SK-N-SH (cell line): Measurements from ENCODE around the gene DICER1. TPM values are rescaled to one million over a fixed set of nuclear protein-coding genes. Genes with fewer than 3 reads are reported as not detected.

ENCODE experiments used
- CTCF ChIA-PET: fragments of 300-600, 350-600 bp; formaldehyde crosslinking; extraction: SDS; loops from one replicate; lab custom pipeline; 2021; lab: Yijun Ruan, JAX
- POLR2A ChIA-PET: fragments of 350-600 bp; sonication (Branson Sonifier 250); formaldehyde crosslinking; extraction: SDS; loops from one replicate; lab custom pipeline; 2020; ENCODE audit warnings: antibody characterized with exemption, inconsistent platforms; lab: Yijun Ruan, JAX
- DNase-seq: peaks from one replicate; pipeline ENCODE4 v3.0.0; 2012
- H2AFZ ChIP-seq: fragments of 200-600 bp; sonication (generic); 2 replicates; pipeline ENCODE4 v1.8.1; 2016; ENCODE audit warnings: antibody characterized with exemption, mild to moderate bottlenecking, low read depth
- H3F3A ChIP-seq: fragments of 200-600 bp; sonication (generic); replicated peaks from 2 replicates; pipeline ENCODE3; 2016; ENCODE audit warnings: antibody characterized with exemption, mild to moderate bottlenecking; ENCODE audit not compliant: insufficient read depth
- H3K27ac ChIP-seq, 2 experiments: fragments of 200-500 bp in 1 of 2; fragments of 200-600 bp in 1 of 2; sonication (Bioruptor generic) in 1 of 2; sonication (generic), shearing (Covaris generic) in 1 of 2; 2 replicates each; pipeline versions ENCODE4 v1.5.1 to v1.6.1; 2014 to 2016; ENCODE audit warnings: low read depth in 2 of 2, inconsistent platforms in 1 of 2, low read length in 1 of 2, mild to moderate bottlenecking in 1 of 2, mixed read lengths in 1 of 2
- H3K27me3 ChIP-seq: fragments of 200-600 bp; sonication (generic), shearing (Covaris generic); 2 replicates; pipeline ENCODE4 v1.6.1; 2016; ENCODE audit warnings: mixed run types; ENCODE audit not compliant: insufficient read depth
- H3K36me3 ChIP-seq, 2 experiments: fragments of 200-500 bp in 1 of 2; fragments of 200-600 bp in 1 of 2; sonication (Bioruptor generic) in 1 of 2; sonication (generic) in 1 of 2; replicated peaks in 1 of 2; 2 replicates each; pipeline versions ENCODE3 to v1.5.1; 2014 to 2016; ENCODE audit warnings: low read length in 1 of 2, mild to moderate bottlenecking in 1 of 2; ENCODE audit not compliant: insufficient read depth in 2 of 2, control insufficient read depth in 1 of 2
- H3K4me1 ChIP-seq, 2 experiments: fragments of 200-500 bp in 1 of 2; fragments of 200-600 bp in 1 of 2; sonication (Bioruptor generic) in 1 of 2; sonication (generic), shearing (Covaris generic) in 1 of 2; 2 replicates each; pipeline versions ENCODE4 v1.5.1 to v1.6.1; 2014 to 2016; ENCODE audit warnings: low read depth in 1 of 2, low read length in 1 of 2, mixed run types in 1 of 2; ENCODE audit not compliant: insufficient read depth in 2 of 2, control insufficient read depth in 1 of 2
- H3K4me2 ChIP-seq: fragments of 200-600 bp; sonication (generic), shearing (Covaris generic); 2 replicates; pipeline ENCODE4 v1.6.1; 2017; ENCODE audit warnings: mixed run types
- H3K4me3 ChIP-seq, 2 experiments: fragments of 200-500 bp in 1 of 2; fragments of 200-600 bp in 1 of 2; sonication (Bioruptor generic) in 1 of 2; sonication (generic), shearing (Covaris generic) in 1 of 2; 2 replicates each; pipeline versions ENCODE4 v1.5.1 to v1.8.1; 2014 to 2016; ENCODE audit warnings: low read depth in 2 of 2, inconsistent platforms in 1 of 2, low read length in 1 of 2, mild to moderate bottlenecking in 1 of 2, mixed read lengths in 1 of 2, moderate library complexity in 1 of 2
- H3K79me2 ChIP-seq: fragments of 200-600 bp; sonication (generic); 2 replicates; pipeline ENCODE4 v1.8.1; 2017; ENCODE audit warnings: mild to moderate bottlenecking; ENCODE audit not compliant: insufficient read depth
- H3K9ac ChIP-seq: fragments of 200-600 bp; sonication (generic); 2 replicates; pipeline ENCODE4 v1.6.1; 2017; ENCODE audit warnings: mixed run types
- H3K9me2 ChIP-seq: fragments of 200-600 bp; sonication (generic); 2 replicates; pipeline ENCODE4 v1.6.1; 2017; ENCODE audit warnings: mixed run types
- H3K9me3 ChIP-seq: fragments of 200-600 bp; sonication (generic); 2 replicates; pipeline ENCODE4 v1.6.1; 2017; ENCODE audit warnings: mixed run types, mild to moderate bottlenecking, moderate library complexity
- H4K20me1 ChIP-seq: fragments of 200-600 bp; sonication (generic); 2 replicates; pipeline ENCODE4 v1.6.1; 2017; ENCODE audit warnings: mild to moderate bottlenecking, mixed run types; ENCODE audit not compliant: insufficient read depth
- FOSL2 ChIP-seq: IDR thresholded peaks from 2 replicates; pipeline ENCODE4 v1.4.0; 2012; ENCODE audit warnings: low read depth, mild to moderate bottlenecking, moderate library complexity, borderline replicate concordance
- GABPA ChIP-seq: IDR thresholded peaks from 2 replicates; pipeline ENCODE4 v1.4.0; 2012; ENCODE audit warnings: low read depth, mild to moderate bottlenecking
- JUND ChIP-seq: IDR thresholded peaks from 2 replicates; pipeline ENCODE4 v1.4.0; 2012
- MEF2A ChIP-seq: IDR thresholded peaks from 2 replicates; pipeline ENCODE4 v1.4.0; 2012; ENCODE audit warnings: low read depth, borderline replicate concordance
- NRF1 ChIP-seq: IDR thresholded peaks from 2 replicates; pipeline ENCODE4 v1.6.1; 2012; ENCODE audit warnings: low read depth, mild to moderate bottlenecking, low read length
- PBX3 ChIP-seq: IDR thresholded peaks from 2 replicates; pipeline ENCODE4; 2012
- POLR2AphosphoS5 ChIP-seq: IDR thresholded peaks from 2 replicates; pipeline ENCODE4 v1.6.1; 2012; ENCODE audit warnings: low read depth, low read length
- RCOR1 ChIP-seq: fragments of 150-350 bp; IDR thresholded peaks from 2 replicates; pipeline ENCODE4 v1.6.1; 2017; ENCODE audit warnings: antibody characterized with exemption, low read length
- REST ChIP-seq: IDR thresholded peaks from 2 replicates; pipeline ENCODE4 v1.6.1; 2012; ENCODE audit warnings: mild to moderate bottlenecking, low read depth, low read length, moderate library complexity
- RFX5 ChIP-seq: IDR thresholded peaks from 2 replicates; pipeline ENCODE4 v1.6.1; 2012; ENCODE audit warnings: mild to moderate bottlenecking, improper control_type of control experiment, low read length
- SMC3 ChIP-seq: IDR thresholded peaks from 2 replicates; pipeline ENCODE4 v1.6.1; 2012; ENCODE audit warnings: low read depth, low read length, improper control_type of control experiment
- TCF12 ChIP-seq: IDR thresholded peaks from 2 replicates; pipeline ENCODE4 v1.4.0; 2012
- USF1 ChIP-seq: IDR thresholded peaks from 2 replicates; pipeline ENCODE4 v1.4.0; 2012; ENCODE audit warnings: low read depth, borderline replicate concordance
- WGBS: methylation state at CpG from one replicate; pipeline ENCODE4 v1.1.6; 2017; ENCODE audit warnings: low lambda C conversion rate; 5-methylcytosine and 5-hydroxymethylcytosine counted together
- polyA plus RNA-seq, 3 experiments: library from polyadenylated mRNA; depleted of rRNA; stranded (reverse); fragments of >200 nt; gene quantifications; 2 replicates each; pipeline ENCODE4 v1.2.3, GENCODE V29; 2012

The DICER1 gene
- polyA plus RNA-seq, 1 of the 3 experiments (the other 2 are of a cell fraction), result 4.7 TPM

GRCh38 chr14:95130549-95130948, 26.8 kb downstream of the DICER1 start:
- peaks cover 3% of the 10 kb centered on the region for H3F3A ChIP-seq
- TF ChIP-seq PBX3 (no peak), RFX5 (no peak), FOSL2 (no peak), NRF1 (no peak), TCF12 (no peak)
- TF ChIP-seq, all 33 proteins: peak for 0
- Histone ChIP-seq H2AFZ (no peak overlapping the region), H3K4me3 (no peak overlapping the region), H3K27me3 (no peaks in the 10 kb centered on the region), H3K9me2 (no peaks in the 10 kb centered on the region), H3K9me3 (no peaks in the 10 kb centered on the region), H3K4me1 (peaks cover 0 to 4% of the 10 kb centered on the region in 2 experiments; a peak in 1 of 4 replicates), H3K36me3 (peaks cover 53% of the 10 kb centered on the region in 2 experiments), H3K4me2 (no peak overlapping the region), H3K27ac (no peak overlapping the region), H3K9ac (no peak overlapping the region), H3K79me2 (peaks cover 46% of the 10 kb centered on the region), H4K20me1 (peaks cover 5% of the 10 kb centered on the region)
- WGBS, result 98% methylated on average over 3 of the region's 3 CpGs
- POLR2A ChIA-PET, result no interaction called here
- CTCF ChIA-PET, result no interaction called here
- DNase-seq, result no peak

- Histone ChIP-seq H3K27ac (no peak overlapping the region), H3K4me2 (no peak overlapping the region), H3K79me2 (peaks cover 28% of the 10 kb centered on the region; the same call in 1 of the 2 replicates), H3K9me3 (no peaks in the 10 kb centered on the region), H3K9ac (no peak overlapping the region), H3F3A (peaks cover 3% of the 10 kb centered on the region), H3K36me3 (peaks cover 61 to 64% of the 10 kb centered on the region in 2 experiments), H3K4me3 (no peak overlapping the region), H4K20me1 (no peaks in the 10 kb centered on the region), H3K9me2 (no peaks in the 10 kb centered on the region), H3K27me3 (no peaks in the 10 kb centered on the region), H3K4me1 (peaks cover 0 to 4% of the 10 kb centered on the region in 2 experiments; a peak in 1 of 4 replicates), H2AFZ (no peak overlapping the region)
- ChIA-PET CTCF (no interaction called here), POLR2A (no interaction called here)
- 94% methylated on average over 4 of the region's 4 CpGs for WGBS
- DNase-seq, result no peak
- TF ChIP-seq USF1, result no peak
Measured at GRCh38 chr14:95128140-95128539, 29.2 kb downstream of the DICER1 start.

GRCh38 chr14:95127531-95127911, 29.8 kb downstream of the DICER1 start:
- H3K9me2 ChIP-seq, result no peaks in the 10 kb centered on the region
- TF ChIP-seq JUND (no peak), REST (no peak), RCOR1 (no peak), SMC3 (no peak), GABPA (no peak), MEF2A (no peak), RFX5 (no peak), POLR2AphosphoS5 (no peak)
- ChIA-PET POLR2A (no interaction called here), CTCF (no interaction called here)
- H3K4me2 ChIP-seq, result no peak overlapping the region
- no peaks in the 10 kb centered on the region for H4K20me1 ChIP-seq
- no peak overlapping the region for H3K4me3 ChIP-seq
- H3K9ac ChIP-seq, result no peak overlapping the region
- H3K4me1 ChIP-seq, result peaks cover 0 to 4% of the 10 kb centered on the region in 2 experiments; a peak in 1 of 4 replicates
- H3K9me3 ChIP-seq, result no peaks in the 10 kb centered on the region
- no peak for DNase-seq
- no peak overlapping the region for H2AFZ ChIP-seq
- H3K79me2 ChIP-seq, result peaks cover 23% of the 10 kb centered on the region; the same call in 1 of the 2 replicates
- peaks cover 3% of the 10 kb centered on the region for H3F3A ChIP-seq
- no peaks in the 10 kb centered on the region for H3K27me3 ChIP-seq
- WGBS, result 96% methylated on average over 4 of the region's 4 CpGs
- no peak overlapping the region for H3K27ac ChIP-seq
- H3K36me3 ChIP-seq, result peaks cover 55 to 61% of the 10 kb centered on the region in 2 experiments
